GM12892 (cell line): ENCODE results near the gene PRRX2.

Experiments used
- POLR2A ChIP-seq: IDR thresholded peaks from 2 replicates; pipeline ENCODE4 v1.6.1; 2011; ENCODE audit warnings: low read depth, low read length, control low read depth
- POLR2AphosphoS5 ChIP-seq: IDR thresholded peaks from 2 replicates; pipeline ENCODE4 v1.6.1; 2011; ENCODE audit warnings: low read depth, low read length, control low read depth
- TAF1 ChIP-seq: IDR thresholded peaks from 2 replicates; pipeline ENCODE4 v1.6.1; 2011; ENCODE audit warnings: low read depth, mild to moderate bottlenecking, control low read depth, low read length, borderline replicate concordance

DNA sequence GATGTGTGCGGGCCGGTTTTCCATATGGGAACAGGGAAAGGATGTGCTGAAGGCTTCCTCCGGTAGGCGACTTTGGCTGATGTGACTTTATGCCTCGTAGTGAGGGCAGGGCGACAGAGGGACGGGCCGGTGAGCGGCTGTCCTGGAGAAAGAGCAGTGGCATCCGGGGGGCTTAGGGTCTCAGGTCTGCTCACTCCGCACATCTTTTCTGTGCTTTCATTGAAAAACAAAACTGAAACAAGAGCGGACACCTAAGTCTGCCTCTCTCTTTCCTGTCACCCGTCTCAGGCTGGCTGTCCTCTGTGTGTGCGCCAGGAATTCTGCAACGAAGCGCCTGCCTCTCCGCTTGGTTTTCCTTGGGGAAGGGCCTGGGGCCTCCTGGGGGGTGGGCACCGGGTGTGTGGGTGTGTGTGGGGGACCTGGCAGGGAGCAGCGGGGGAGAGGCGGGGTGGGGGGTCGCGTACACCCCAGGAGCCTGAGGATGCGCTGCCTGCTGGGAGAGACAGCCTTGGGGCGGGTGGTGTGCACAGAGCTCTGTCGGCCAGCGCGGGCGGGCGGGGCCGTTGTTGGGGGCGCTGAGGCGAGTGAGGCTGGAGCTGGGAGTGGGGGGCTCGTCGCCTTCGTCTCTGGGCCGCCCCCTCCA lies 580 bp upstream of the PRRX2 start:
- TF ChIP-seq POLR2A = no peak
- TF ChIP-seq POLR2AphosphoS5 = no peak
- TF ChIP-seq TAF1 = no peak
